Gastrocnemius medialis (tissue), 4 donors: ENCODE data around the gene MLST8.

Experiments used
- POLR2A ChIP-seq, 2 donors: fragments of 450-650 bp; IDR thresholded peaks; one replicate each; pipeline ENCODE4 v1.6.1; 2017; ENCODE audit warnings: antibody characterized with exemption in 2 of 2, mild to moderate bottlenecking in 2 of 2, moderate library complexity in 2 of 2
- TF ChIP-seq, protein P1 (sequence below), 5 experiments: fragments of 450-650 bp in 3 of 5; fragments of 200-600 bp in 2 of 5; sonication (generic) in 2 of 5; IDR thresholded peaks in 4 of 5; conservative IDR thresholded peaks in 1 of 5; 1 replicate in 4 of 5; 2 replicates in 1 of 5; pipeline ENCODE4 v1.5.1; 2016 to 2019; ENCODE audit warnings: antibody characterized with exemption in 5 of 5, mild to moderate bottlenecking in 3 of 5, moderate library complexity in 3 of 5

DNA sequence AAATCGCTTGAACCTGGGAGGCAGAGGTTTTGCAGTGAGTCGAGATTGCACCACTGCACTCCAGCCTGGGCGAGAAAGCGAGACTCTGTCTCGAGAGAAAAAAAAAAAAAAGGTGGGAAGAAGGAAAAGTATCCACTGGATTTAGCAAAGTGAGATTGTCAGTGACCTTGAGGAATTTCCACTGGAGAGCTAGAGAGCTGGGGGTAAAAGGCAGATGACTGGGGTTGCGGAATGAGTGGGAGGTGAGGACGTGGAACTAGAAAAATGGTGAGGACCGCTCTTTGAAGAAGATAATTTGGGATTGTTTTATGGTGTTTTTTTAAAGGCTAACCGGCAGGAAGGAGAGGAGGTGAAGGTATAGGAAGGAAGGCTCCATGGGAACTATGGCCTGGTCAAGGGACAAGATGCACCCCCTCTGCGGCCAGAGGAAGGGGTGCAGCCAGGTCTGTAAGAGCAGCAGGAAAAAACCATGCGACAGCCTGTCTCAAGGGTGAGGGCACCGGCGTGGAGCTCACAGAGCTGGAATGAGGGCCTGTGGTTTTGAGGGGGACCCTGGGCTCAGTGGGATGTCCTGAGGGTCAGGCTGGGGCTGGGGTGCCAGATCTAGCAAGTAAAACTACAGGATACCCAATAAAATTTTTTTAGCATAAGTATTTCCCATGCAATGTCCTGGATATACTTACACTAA is 694 bp upstream of the MLST8 start:
- TF ChIP-seq, protein P1, sequence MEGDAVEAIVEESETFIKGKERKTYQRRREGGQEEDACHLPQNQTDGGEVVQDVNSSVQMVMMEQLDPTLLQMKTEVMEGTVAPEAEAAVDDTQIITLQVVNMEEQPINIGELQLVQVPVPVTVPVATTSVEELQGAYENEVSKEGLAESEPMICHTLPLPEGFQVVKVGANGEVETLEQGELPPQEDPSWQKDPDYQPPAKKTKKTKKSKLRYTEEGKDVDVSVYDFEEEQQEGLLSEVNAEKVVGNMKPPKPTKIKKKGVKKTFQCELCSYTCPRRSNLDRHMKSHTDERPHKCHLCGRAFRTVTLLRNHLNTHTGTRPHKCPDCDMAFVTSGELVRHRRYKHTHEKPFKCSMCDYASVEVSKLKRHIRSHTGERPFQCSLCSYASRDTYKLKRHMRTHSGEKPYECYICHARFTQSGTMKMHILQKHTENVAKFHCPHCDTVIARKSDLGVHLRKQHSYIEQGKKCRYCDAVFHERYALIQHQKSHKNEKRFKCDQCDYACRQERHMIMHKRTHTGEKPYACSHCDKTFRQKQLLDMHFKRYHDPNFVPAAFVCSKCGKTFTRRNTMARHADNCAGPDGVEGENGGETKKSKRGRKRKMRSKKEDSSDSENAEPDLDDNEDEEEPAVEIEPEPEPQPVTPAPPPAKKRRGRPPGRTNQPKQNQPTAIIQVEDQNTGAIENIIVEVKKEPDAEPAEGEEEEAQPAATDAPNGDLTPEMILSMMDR (IDR thresholded peaks at IDR 0.05 in 4 of 5, conservative IDR thresholded peaks at IDR 0.05 in 1 of 5): no peak
- no peak for TF ChIP-seq POLR2A (IDR thresholded peaks at IDR 0.05)
